GM23248 (cell line): Measurements from ENCODE around the gene UBL5.

ENCODE experiments used
- EZH2 ChIP-seq: fragments of 200-600 bp; sonication (generic); IDR thresholded peaks from 2 replicates; pipeline ENCODE4 v1.6.1; 2018; ENCODE audit warnings: antibody characterized with exemption, mild to moderate bottlenecking; ENCODE audit not compliant: insufficient read depth, poor library complexity, severe bottlenecking
- EZH2phosphoT487 ChIP-seq: fragments of 200-600 bp; sonication (generic); IDR thresholded peaks from 2 replicates; pipeline ENCODE4 v1.6.1; 2018; ENCODE audit warnings: antibody characterized with exemption, moderate library complexity, mild to moderate bottlenecking, low read depth; ENCODE audit not compliant: insufficient read depth

- no peak for TF ChIP-seq EZH2phosphoT487
- TF ChIP-seq EZH2: no peak
These were observed 26.6 kb downstream of the UBL5 start for GRCh38 chr19:9854282-9854846.
